ENCODE measurements around the gene SH3PXD2A. TPM values are rescaled to one million over a fixed set of nuclear protein-coding genes. Genes with fewer than 3 reads are reported as not detected.

The SH3PXD2A gene
- total RNA-seq, 2 experiments from 2014 or later, result 6.7 to 7.7 TPM

DNA sequence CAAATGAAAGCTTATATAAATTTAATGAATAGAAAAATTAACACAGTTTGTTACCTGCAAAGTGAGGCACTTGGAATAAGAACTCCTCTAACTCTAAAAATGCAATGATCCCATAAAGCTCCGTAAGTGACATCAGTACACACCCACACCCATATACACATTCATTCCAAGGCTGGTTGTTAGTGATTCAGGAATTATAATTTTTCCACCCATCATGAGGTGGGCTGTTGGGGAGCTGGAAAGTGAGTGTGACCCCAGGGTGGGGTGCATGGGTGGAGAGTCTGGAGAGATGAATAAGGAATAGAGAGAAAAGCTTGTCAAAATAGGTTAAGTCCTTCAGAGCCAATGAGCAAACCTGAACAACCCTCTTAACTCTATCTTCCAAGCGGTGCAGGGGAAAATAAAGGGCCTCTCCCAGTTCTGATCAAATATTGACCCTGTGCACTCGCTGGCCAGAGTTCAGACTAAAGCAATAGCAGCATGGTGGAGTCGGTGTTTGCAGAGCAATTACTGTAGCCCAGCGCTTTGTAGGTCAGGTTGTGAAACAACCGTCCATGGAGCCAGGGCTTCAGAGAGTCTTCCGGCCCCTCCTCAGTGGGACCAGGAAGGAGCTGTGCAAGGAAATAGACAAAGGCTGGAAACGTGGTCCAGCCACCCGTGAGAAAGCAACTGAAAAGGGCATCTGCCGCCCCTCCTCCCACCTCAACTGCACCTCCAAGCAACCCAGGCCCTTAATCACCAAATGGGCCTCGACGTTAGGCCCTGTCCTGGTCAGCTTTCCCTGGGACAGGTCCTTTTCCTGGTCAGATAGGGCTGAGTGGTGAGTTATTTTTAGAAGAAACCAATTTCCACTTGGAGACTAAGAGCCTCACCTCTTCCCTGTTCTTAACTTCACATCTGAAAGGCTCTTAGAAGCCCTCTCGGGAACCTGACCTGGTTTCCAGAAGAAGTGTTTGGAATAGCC lies 61.2 kb downstream of the SH3PXD2A start:
- Mint-ChIP-seq H3K4me1 (peaks cover 6% of the 10 kb centered on the region), H3K36me3 (ENCODE audit: low read depth) (no peaks in the 10 kb centered on the region), H3K27me3 (no peaks in the 10 kb centered on the region), H3K9me3 (ENCODE audit: low read depth) (no peaks in the 10 kb centered on the region), H3K4me3 (no peak overlapping the region), H3K27ac (no peak overlapping the region)
- CTCF ChIA-PET, result interaction anchor here (0.5 kb wide), 1 partner anchor 108 kb away, joined by 3 read pairs; no protein-coding TSS in a partner anchor
- POLR2A ChIA-PET, result no interaction called here
- no peak for DNase-seq
- ATAC-seq, result no peak
- intact Hi-C loops (cut with DNase I, micrococcal nuclease), result no loop called here

DNA sequence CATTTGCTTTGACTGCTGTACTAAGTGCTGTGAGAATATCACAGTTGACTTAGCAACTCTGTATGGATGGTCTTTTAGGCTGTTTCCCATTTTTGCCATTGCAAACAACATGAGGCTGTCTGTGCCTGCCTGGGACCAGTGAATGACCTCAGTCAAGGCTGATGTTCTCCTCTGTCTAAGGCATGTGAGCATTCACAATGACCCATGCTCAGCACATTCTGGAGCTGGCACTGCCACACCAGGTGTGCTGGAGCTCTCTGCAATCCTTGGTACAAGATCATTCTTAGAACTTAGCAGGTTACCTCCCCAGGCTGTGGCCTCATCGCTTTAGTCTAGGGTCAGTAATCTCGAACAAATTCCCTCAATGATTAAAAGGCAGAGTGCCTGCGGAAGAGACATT lies 61.9 kb downstream of the SH3PXD2A start:
- Mint-ChIP-seq H3K4me1 (peaks cover 6% of the 10 kb centered on the region), H3K9me3 (ENCODE audit: low read depth) (no peaks in the 10 kb centered on the region), H3K4me3 (no peak overlapping the region), H3K27me3 (no peaks in the 10 kb centered on the region), H3K27ac (no peak overlapping the region), H3K36me3 (ENCODE audit: low read depth) (no peaks in the 10 kb centered on the region)
- ChIA-PET POLR2A (no interaction called here), CTCF (interaction anchor here (0.5 kb wide), 1 partner anchor 108 kb away, joined by 3 read pairs; no protein-coding TSS in a partner anchor)
- DNase-seq (no peak), ATAC-seq (no peak)
- intact Hi-C loops (cut with DNase I, micrococcal nuclease), result no loop called here

DNA sequence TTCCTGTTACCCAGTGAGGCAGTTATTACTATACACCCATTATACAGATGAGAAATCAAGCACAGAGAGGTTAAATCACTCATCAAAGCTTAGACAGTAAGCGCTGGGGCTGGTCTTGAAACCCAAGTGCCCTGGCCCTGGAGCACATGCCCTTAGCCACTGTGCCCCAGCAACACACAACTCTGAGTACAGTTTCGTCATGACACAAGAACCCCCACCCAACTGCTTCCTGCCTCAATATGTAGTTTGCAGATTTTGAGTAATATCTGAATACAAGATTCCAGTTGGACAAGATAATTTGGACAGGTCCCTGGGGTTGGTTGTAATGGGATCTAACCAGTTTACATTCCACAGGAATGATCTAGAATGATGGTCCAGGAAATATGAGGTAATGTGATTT lies 62.8 kb downstream of the SH3PXD2A start:
- ChIA-PET CTCF (no interaction called here), POLR2A (no interaction called here)
- DNase-seq (no peak), ATAC-seq (no peak)
- H3K27ac Mint-ChIP-seq, result no peak overlapping the region
- no peaks in the 10 kb centered on the region for H3K36me3 Mint-ChIP-seq (ENCODE audit: low read depth)
- H3K9me3 Mint-ChIP-seq (ENCODE audit: low read depth), result no peaks in the 10 kb centered on the region
- H3K4me1 Mint-ChIP-seq, result peaks cover 6% of the 10 kb centered on the region
- no peak overlapping the region for H3K4me3 Mint-ChIP-seq
- intact Hi-C loops (cut with DNase I, micrococcal nuclease), result no loop called here
- no peaks in the 10 kb centered on the region for H3K27me3 Mint-ChIP-seq

DNA sequence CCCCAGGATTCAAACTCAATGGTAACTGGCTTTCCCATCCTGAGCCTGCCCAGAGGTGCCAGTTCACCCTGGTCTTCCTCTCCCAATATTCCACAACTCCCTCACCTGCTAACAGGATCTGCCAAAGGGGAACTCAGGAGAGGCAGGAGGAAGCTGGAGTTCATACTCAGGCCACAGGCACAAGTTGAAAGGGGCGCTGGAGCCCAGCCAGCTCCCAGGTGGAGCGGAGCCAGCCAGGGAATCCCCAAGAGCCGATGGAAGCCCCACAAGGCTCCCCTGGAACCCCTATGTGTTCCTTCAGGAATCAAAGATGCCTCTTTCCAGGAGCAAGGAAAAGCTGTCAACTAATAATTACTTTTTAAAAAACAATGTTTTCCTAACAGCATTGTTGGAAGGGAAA lies 63.5 kb downstream of the SH3PXD2A start:
- H3K4me3 Mint-ChIP-seq, result no peak overlapping the region
- no peaks in the 10 kb centered on the region for H3K36me3 Mint-ChIP-seq (ENCODE audit: low read depth)
- DNase-seq (no peak), ATAC-seq (no peak)
- ChIA-PET POLR2A (no interaction called here), CTCF (interaction anchor here (0.7 to 1.0 kb wide), 2 partner anchors 9 to 41 kb away, joined by 3 read pairs; no protein-coding TSS in a partner anchor)
- no peaks in the 10 kb centered on the region for H3K27me3 Mint-ChIP-seq
- no peak overlapping the region for H3K27ac Mint-ChIP-seq
- H3K4me1 Mint-ChIP-seq, result peaks cover 6% of the 10 kb centered on the region
- H3K9me3 Mint-ChIP-seq (ENCODE audit: low read depth), result no peaks in the 10 kb centered on the region
- intact Hi-C loops (cut with DNase I, micrococcal nuclease), result no loop called here

DNA sequence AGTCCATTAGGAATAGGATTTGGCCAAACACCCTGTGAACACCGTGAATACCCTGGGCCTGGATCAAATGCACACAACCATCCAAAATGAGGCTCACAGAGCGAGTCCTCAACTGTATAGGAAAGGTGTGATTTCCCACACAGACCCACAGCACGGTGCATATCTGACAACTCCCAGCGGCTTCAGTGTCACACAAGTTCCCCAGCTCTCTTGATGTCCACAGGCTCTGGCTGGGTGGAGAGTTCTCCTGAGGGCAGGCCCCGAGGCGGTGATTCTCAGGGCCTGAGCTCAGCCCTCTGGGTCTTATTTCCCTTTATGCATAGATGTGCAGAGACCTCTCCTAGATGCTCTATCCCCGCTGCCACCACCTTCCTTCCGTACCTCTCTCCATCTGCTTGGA lies 64.1 kb downstream of the SH3PXD2A start:
- CTCF ChIA-PET, result interaction anchor here (1.0 kb wide), 1 partner anchor 9 kb away, joined by 3 read pairs; no protein-coding TSS in a partner anchor
- Mint-ChIP-seq H3K4me1 (peaks cover 6% of the 10 kb centered on the region), H3K36me3 (ENCODE audit: low read depth) (no peaks in the 10 kb centered on the region), H3K27ac (no peak overlapping the region), H3K27me3 (no peaks in the 10 kb centered on the region), H3K9me3 (ENCODE audit: low read depth) (no peaks in the 10 kb centered on the region), H3K4me3 (no peak overlapping the region)
- POLR2A ChIA-PET, result no interaction called here
- no peak for DNase-seq
- no peak for ATAC-seq
- intact Hi-C loops (cut with DNase I, micrococcal nuclease), result no loop called here

DNA sequence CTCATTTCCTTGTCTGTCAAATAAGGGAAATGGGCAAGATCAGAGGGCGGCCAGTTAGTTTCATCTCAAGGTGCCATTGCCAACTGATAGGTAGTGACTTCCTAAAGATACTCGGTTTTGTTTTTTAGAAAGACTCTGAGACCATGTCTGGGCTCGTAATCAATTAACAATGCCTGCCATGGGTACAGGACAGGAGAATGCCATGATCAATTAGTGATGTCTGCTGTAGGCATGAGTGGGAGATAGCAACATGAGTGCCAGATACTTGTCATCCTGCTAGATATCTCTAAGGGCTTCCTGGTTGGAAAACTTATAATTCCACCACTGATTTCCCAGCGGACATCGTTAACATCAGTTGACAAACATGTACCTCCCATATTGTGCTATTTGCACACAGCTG lies 64.8 kb downstream of the SH3PXD2A start:
- intact Hi-C loops (cut with DNase I, micrococcal nuclease), result no loop called here
- POLR2A ChIA-PET, result no interaction called here

DNA sequence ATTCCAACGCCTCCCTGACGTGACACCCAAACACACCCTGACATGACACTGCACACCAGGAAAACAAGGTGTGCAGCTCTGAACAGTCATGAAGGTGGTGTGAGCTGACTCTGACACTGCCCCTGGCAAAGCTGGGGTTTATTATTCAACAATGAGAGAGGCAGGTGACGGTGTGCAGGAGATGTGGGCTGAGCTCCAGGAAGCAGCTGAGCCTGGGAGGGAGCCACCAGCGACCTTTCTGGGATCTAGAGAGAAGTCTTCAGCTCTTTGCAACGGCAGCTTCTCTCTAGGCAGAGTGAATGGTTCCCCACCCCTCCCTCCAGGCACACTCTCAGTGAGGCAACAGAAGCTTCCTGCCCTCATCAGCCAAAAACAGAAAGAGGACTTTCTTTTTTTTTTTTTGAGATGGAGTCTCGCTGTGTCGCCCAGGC lies 65.6 kb downstream of the SH3PXD2A start:
- no peaks in the 10 kb centered on the region for H3K27me3 Mint-ChIP-seq
- no peak overlapping the region for H3K4me3 Mint-ChIP-seq
- no peak overlapping the region for H3K27ac Mint-ChIP-seq
- no peaks in the 10 kb centered on the region for H3K9me3 Mint-ChIP-seq (ENCODE audit: low read depth)
- ATAC-seq, result peak; percentile 39
- H3K4me1 Mint-ChIP-seq, result peaks cover 6% of the 10 kb centered on the region
- ChIA-PET POLR2A (no interaction called here), CTCF (interaction anchor here (0.6 to 1.3 kb wide), 4 partner anchors 8 to 37 kb away, joined by 3 to 4 read pairs (median 3); no protein-coding TSS in a partner anchor)
- intact Hi-C loops (cut with DNase I, micrococcal nuclease), result no loop called here
- H3K36me3 Mint-ChIP-seq (ENCODE audit: low read depth), result no peaks in the 10 kb centered on the region
- DNase-seq, result no peak

More for the DNA sequence above, 64.8 kb downstream of the SH3PXD2A start:
- H3K27ac Mint-ChIP-seq, result no peak overlapping the region
- CTCF ChIA-PET, result interaction anchor here (0.7 kb wide), 1 partner anchor 27 kb away, joined by 5 read pairs; no protein-coding TSS in a partner anchor
- H3K9me3 Mint-ChIP-seq (ENCODE audit: low read depth), result no peaks in the 10 kb centered on the region
- no peak overlapping the region for H3K4me3 Mint-ChIP-seq
- ATAC-seq, result no peak
- no peaks in the 10 kb centered on the region for H3K36me3 Mint-ChIP-seq (ENCODE audit: low read depth)
- H3K27me3 Mint-ChIP-seq, result no peaks in the 10 kb centered on the region
- H3K4me1 Mint-ChIP-seq, result peaks cover 6% of the 10 kb centered on the region
- DNase-seq, result no peak

DNA sequence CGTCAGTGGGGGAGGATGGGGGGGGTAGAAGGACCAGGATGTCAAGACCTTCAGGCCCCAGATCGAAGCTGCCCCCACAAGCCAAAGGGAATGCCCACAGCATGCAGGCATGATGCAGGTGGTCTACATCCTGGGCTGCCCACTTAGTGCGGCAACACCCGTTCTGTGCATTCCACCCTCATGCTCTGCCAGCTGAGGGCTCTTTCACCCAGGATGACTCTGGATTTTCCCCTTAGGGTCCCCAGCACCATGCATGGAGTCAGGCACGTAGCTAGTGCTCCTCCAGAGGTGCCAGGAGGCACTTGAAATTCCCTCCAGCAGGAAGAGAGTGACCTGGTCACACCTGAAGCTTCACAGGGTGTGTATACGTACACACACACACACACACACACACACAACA lies 66.2 kb downstream of the SH3PXD2A start:
- no peak for ATAC-seq
- Mint-ChIP-seq H3K27ac (no peak overlapping the region), H3K9me3 (ENCODE audit: low read depth) (no peaks in the 10 kb centered on the region), H3K27me3 (peaks cover 4% of the 10 kb centered on the region), H3K4me3 (no peak overlapping the region), H3K4me1 (peaks cover 6% of the 10 kb centered on the region), H3K36me3 (ENCODE audit: low read depth) (no peaks in the 10 kb centered on the region)
- DNase-seq, result no peak
- ChIA-PET CTCF (interaction anchor here (0.9 to 1.9 kb wide), 6 partner anchors 8 to 91 kb away, joined by 3 to 7 read pairs (median 3); no protein-coding TSS in a partner anchor), POLR2A (interaction anchor here (0.7 kb wide), 1 partner anchor 102 kb away, joined by 3 read pairs; no protein-coding TSS in a partner anchor)
- intact Hi-C loops (cut with DNase I, micrococcal nuclease), result no loop called here

DNA sequence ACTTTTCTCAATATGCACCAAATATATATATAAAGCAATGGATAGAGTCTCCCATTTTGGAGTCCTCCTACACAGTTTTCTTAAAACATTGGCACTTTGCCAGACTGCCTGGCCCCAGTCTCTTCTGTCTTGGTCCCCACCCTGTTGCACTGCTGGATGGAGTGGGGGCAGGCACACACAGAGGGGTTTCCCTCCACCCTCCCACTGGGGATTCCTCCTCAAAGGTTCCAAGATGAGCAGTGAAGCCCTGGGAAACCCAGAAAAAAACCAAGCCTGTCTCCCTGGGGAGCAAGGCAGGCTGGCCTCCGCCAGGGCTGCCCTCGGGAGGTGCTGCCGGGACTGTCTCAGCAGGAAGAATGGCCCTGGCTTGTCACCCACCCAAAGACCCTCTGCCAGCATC lies 68.0 kb downstream of the SH3PXD2A start:
- Mint-ChIP-seq H3K36me3 (ENCODE audit: low read depth) (no peaks in the 10 kb centered on the region), H3K4me3 (no peak overlapping the region), H3K27ac (no peak overlapping the region), H3K9me3 (ENCODE audit: low read depth) (no peaks in the 10 kb centered on the region), H3K27me3 (peaks cover 11% of the 10 kb centered on the region), H3K4me1 (peaks cover 6% of the 10 kb centered on the region)
- CTCF ChIA-PET, result interaction anchor here (0.6 to 1.9 kb wide), 2 partner anchors 23 to 76 kb away, joined by 3 to 7 read pairs; no protein-coding TSS in a partner anchor
- POLR2A ChIA-PET, result no interaction called here
- intact Hi-C loops (cut with DNase I, micrococcal nuclease), result no loop called here
- DNase-seq (no peak), ATAC-seq (no peak)

DNA sequence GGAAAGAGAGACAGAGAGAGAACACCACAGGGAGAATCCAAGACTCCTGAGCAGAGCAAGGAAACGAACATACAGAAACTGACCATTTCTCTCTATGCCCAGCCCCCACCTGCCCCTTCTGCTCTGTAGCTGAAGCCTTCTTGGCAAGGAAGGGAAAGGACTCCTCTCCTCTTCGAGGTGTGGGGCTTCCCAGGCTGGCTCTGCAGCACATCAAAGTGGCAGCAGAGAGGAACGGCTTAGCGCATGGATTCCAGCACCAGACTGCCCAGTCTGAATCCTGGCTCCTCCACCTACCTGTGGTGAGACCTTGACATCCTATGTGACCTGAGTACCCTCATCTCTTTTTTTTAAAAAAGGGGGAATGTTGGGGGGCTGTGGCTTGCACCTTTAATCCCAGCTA lies 69.4 kb downstream of the SH3PXD2A start:
- H3K27me3 Mint-ChIP-seq, result peaks cover 11% of the 10 kb centered on the region
- ChIA-PET POLR2A (no interaction called here), CTCF (interaction anchor here (1.4 kb wide), 1 partner anchor 10 kb away, joined by 3 read pairs; no protein-coding TSS in a partner anchor)
- ATAC-seq (no peak), DNase-seq (no peak)
- no peak overlapping the region for H3K4me3 Mint-ChIP-seq
- no peaks in the 10 kb centered on the region for H3K36me3 Mint-ChIP-seq (ENCODE audit: low read depth)
- H3K27ac Mint-ChIP-seq, result no peak overlapping the region
- intact Hi-C loops (cut with DNase I, micrococcal nuclease), result no loop called here
- H3K9me3 Mint-ChIP-seq (ENCODE audit: low read depth), result no peaks in the 10 kb centered on the region
- H3K4me1 Mint-ChIP-seq, result peaks cover 9% of the 10 kb centered on the region

DNA sequence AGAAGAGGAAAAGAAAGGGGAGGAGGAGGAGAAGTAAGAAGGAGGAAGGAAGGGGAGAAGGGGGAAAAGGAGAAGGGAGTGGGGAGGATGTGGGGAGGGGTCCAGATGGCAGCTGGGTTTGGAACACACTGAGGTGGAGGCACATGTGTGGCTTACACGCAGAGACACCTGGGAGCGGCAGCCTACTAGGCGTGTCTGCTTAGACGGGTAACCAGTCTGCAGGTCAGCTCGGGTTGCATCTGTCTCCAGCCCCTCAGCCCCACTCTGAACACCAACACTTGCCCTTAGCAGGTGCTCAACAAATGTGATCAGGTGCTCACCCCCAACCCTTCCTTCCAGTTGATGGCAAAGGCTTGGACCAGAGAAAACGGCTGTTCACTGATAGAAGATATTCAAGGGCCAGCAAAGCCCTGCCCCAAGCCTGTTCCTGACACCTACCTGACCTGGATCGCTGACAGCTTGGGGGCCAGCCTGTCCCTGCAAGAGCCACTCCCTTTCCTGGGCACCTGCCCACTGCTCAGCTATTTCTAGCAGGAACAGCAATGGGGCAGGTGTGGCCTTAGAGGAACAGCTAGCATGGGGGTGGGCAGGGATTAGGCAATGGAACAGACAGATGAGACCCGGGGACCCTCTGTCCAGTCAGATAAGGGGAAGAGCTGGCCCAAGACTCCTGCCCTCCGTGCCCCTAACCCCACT lies 70.5 kb downstream of the SH3PXD2A start:
- ATAC-seq (no peak), DNase-seq (no peak)
- H3K36me3 Mint-ChIP-seq (ENCODE audit: low read depth), result no peaks in the 10 kb centered on the region
- peaks cover 11% of the 10 kb centered on the region for H3K27me3 Mint-ChIP-seq
- no peaks in the 10 kb centered on the region for H3K9me3 Mint-ChIP-seq (ENCODE audit: low read depth)
- no peak overlapping the region for H3K27ac Mint-ChIP-seq
- ChIA-PET CTCF (interaction anchor here (1.4 kb wide), 1 partner anchor 11 kb away, joined by 3 read pairs; no protein-coding TSS in a partner anchor), POLR2A (interaction anchor here (0.6 kb wide), 1 partner anchor 397 kb away, joined by 4 read pairs; no protein-coding TSS in a partner anchor)
- H3K4me1 Mint-ChIP-seq, result peaks cover 9% of the 10 kb centered on the region
- intact Hi-C loops (cut with DNase I, micrococcal nuclease), result loop anchor here in 1 of 2 experiments (5.0 kb wide), 1 partner anchor 73 kb away; no protein-coding TSS in a partner anchor
- no peak overlapping the region for H3K4me3 Mint-ChIP-seq

Data from activated CD4-positive, alpha-beta T cell treated with anti-CD3 and anti-CD28 coated beads for 36 hours (primary cell).